Stimulated activated CD4-positive, alpha-beta T cell treated with anti-CD3 and anti-CD28 coated beads, Interleukin-1b, Interleukin-23, amount 100 ng/mL, for 48 hours (primary cell): Measurements from ENCODE around the gene SERF1B.
"Not testable (repeated sequence)": the region's sequence is repeated elsewhere in the genome, so short reads cannot be mapped to it uniquely, and the experiment has no call there.

Experiments used
- DNase-seq: peaks from one replicate; pipeline ENCODE4 v3.0.0-alpha.2; 2020

The SERF1B gene

GRCh38 chr5:70025106-70025844, at the start of gene SERF1B:
TSS of gene SERF1B (plus strand) at chr5:70025251. CDS start at chr5:70025452, 201 bp downstream.
- not testable (repeated sequence) for DNase-seq

GRCh38 chr5:69991713-69992112, 33.3 kb upstream of the SERF1B start:
- DNase-seq, result not testable (repeated sequence)

- DNase-seq, result not testable (repeated sequence)
Measured at GRCh38 chr5:69995535-69995934, 29.5 kb upstream of the SERF1B start.

GRCh38 chr5:70020660-70021059, 4.4 kb upstream of the SERF1B start:
- DNase-seq, result not testable (repeated sequence)

- not testable (repeated sequence) for DNase-seq
Measured at GRCh38 chr5:70025845-70026145, 744 bp downstream of the SERF1B start.

GRCh38 chr5:70031204-70031603, 6.2 kb downstream of the SERF1B start:
- DNase-seq, result not testable (repeated sequence)

GRCh38 chr5:70041411-70041810, 16.4 kb downstream of the SERF1B start:
- DNase-seq, result not testable (repeated sequence)

GRCh38 chr5:70049790-70050142, 24.7 kb downstream of the SERF1B start:
- DNase-seq, result not testable (repeated sequence)

GRCh38 chr5:70056289-70056942, 31.4 kb downstream of the SERF1B start:
- DNase-seq, result not testable (repeated sequence)

GRCh38 chr5:70057140-70057539, 32.1 kb downstream of the SERF1B start:
- DNase-seq, result not testable (repeated sequence)

GRCh38 chr5:70077632-70078031, 52.6 kb downstream of the SERF1B start:
- DNase-seq, result not testable (repeated sequence)

- not testable (repeated sequence) for DNase-seq
Measured at GRCh38 chr5:70088907-70089464, 63.9 kb downstream of the SERF1B start.

- DNase-seq, result not testable (repeated sequence)
Measured at GRCh38 chr5:70091776-70092175, 66.7 kb downstream of the SERF1B start.
